C1 segment of cervical spinal cord (tissue), 14 donors: ENCODE data around the gene SLC6A1.

ENCODE experiments used
- DNase-seq, 14 donors: peaks; one replicate each; lab custom pipeline; 2025; lab: John Stamatoyannopoulos, UW

Gene SLC6A1

GRCh38 chr3:10992943-10993728, 588 bp downstream of the SLC6A1 start:
- peak in 8 of 14 donors; percentile 20 to 73 (median 55) for DNase-seq

GRCh38 chr3:10993729-10994065, 1.1 kb downstream of the SLC6A1 start:
- peak in 2 of 14 donors; percentile 56 to 71 for DNase-seq

GRCh38 chr3:10994306-10994705, 1.8 kb downstream of the SLC6A1 start:
- DNase-seq = peak in 11 of 14 donors; percentile 20 to 75 (median 54)

- DNase-seq = peak in 2 of 14 donors; percentile 23 to 31
These were observed 3.3 kb downstream of the SLC6A1 start for GRCh38 chr3:10995871-10996270.

- DNase-seq = peak in 9 of 14 donors; percentile 17 to 66 (median 42)
These were observed 3.9 kb downstream of the SLC6A1 start for GRCh38 chr3:10996345-10997013.

- peak in 3 of 14 donors; percentile 40 to 47 (median 43) for DNase-seq
These were observed 4.6 kb downstream of the SLC6A1 start for GRCh38 chr3:10997196-10997595.

- DNase-seq = peak in 2 of 14 donors; percentile 17 to 50
These were observed 6.0 kb downstream of the SLC6A1 start for GRCh38 chr3:10998542-10998941.

GRCh38 chr3:10999221-11000107, 6.9 kb downstream of the SLC6A1 start:
- DNase-seq = peak in 3 of 14 donors; percentile 13 to 44 (median 17)

- no peak for DNase-seq
These were observed 8.0 kb downstream of the SLC6A1 start for GRCh38 chr3:11000528-11000927.

- peak in 10 of 14 donors; percentile 19 to 62 (median 40) for DNase-seq
These were observed 8.6 kb downstream of the SLC6A1 start for GRCh38 chr3:11001020-11001657.

GRCh38 chr3:11001658-11002021, 9.1 kb downstream of the SLC6A1 start:
- DNase-seq = no peak

GRCh38 chr3:11002371-11002807, 9.8 kb downstream of the SLC6A1 start:
- peak in 5 of 14 donors; percentile 16 to 63 (median 20) for DNase-seq

GRCh38 chr3:11004563-11004962, 12.0 kb downstream of the SLC6A1 start:
- DNase-seq = peak in 1 of 14 donors; percentile 34

- DNase-seq = peak in 2 of 14 donors; percentile 28 to 48
These were observed 13.2 kb downstream of the SLC6A1 start for GRCh38 chr3:11005686-11006256.

- no peak for DNase-seq
These were observed 14.7 kb downstream of the SLC6A1 start for GRCh38 chr3:11006986-11007933.

GRCh38 chr3:11009898-11010297, 17.4 kb downstream of the SLC6A1 start:
- DNase-seq = no peak

- DNase-seq = peak in 11 of 14 donors; percentile 34 to 88 (median 72)
These were observed 18.0 kb downstream of the SLC6A1 start for GRCh38 chr3:11010426-11011165.

- DNase-seq = no peak
These were observed 21.7 kb downstream of the SLC6A1 start for GRCh38 chr3:11014253-11014652.

- no peak for DNase-seq
These were observed 22.2 kb downstream of the SLC6A1 start for GRCh38 chr3:11014752-11015151.
